ENCODE results near the gene TPSD1.
"Not testable (repeated sequence)": the region's sequence is repeated elsewhere in the genome, so short reads cannot be mapped to it uniquely, and the experiment has no call there.

TPSD1 gene

GRCh38 chr16:1220841-1221627 lies 34.8 kb upstream of the TPSD1 start:
- DNase-seq (ENCODE audit: low read depth, low spot score), result no peak

DNA sequence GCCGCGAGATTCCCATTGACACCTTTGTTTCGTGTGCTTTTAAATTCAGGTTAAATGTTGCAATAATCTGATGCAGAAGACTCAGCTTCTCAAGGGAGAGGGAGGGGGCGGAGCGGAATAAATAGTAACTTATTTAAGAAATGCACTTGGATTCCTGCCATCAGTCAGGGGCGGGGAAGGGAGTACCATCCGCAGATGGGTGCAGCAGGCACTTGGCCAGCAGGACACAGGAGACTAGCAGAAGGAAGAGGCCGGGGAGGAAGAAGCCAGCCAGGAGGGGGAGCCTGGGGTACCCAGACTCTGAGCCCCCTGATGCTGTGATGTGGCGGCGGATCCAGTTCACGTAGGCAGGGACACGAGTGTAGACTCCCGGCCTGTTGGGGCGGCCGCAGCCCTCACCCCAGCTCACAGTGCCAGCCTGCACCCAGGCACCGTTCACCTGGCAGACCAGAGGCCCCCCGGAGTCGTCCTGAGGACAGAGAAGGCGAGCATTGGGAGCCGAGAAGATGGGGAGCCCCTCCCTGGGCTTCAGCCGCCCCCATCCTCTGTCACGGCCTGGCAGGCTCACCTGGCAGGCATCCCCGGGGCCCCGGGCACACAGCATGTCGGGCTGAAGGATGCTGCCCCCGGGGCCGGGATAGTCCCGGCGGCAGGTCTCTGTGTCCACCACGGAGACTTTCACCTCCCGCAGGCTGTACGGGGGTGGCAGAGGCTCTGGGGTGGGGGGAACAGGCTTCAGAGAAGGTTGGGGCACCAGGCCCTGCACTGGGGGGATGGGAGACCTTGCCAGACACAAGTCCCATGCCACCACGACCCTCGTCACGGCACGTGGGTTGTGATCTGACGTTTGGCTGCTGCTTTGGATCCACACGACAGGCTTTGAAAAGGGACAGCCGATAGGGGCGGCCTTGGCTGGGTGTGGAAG lies 34.0 kb upstream of the TPSD1 start:
- no peak for DNase-seq (ENCODE audit: low read depth, low spot score)

DNA sequence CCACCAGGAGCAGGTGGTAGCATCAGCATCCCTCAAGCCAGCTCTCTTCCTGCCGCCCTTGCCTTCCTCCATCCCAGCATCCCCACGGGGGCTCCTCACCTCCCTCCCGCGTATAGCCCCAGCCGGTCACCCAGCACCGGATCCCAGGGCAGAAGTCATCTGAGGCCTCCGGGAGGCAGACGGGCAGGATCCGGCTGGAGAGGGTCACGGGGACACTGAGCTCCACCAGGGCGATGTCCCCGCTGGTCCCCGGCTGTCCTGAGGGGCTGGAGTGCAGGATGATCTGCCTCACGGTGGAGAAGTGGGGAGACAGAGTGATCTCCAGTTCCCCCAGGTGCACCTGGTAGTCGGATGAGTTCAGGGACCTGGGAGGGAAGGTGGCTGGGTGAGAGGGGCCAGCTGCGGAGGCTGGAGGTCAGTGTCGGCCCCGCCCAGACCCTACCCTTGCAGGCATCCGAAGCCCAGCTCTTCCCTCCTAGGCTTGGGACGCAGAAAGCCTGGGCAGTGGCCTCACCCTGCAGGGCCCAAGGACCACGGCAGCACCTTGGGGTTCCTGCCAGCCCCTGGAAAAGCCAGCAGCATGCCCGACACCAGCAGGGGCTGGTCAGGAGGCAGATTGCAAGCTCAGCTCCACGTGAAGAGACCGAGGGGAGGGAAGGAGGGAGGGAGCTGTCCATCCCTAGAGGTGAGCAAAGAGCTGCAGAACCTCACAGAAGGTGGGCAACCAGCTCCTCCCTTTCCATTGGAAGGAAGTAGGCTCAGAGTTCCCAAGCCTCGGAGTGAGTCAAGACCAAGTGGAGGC lies 33.1 kb upstream of the TPSD1 start:
- DNase-seq (ENCODE audit: low read depth, low spot score), result no peak

- DNase-seq (ENCODE audit: low read depth, low spot score), result no peak
These were observed 32.3 kb upstream of the TPSD1 start for GRCh38 chr16:1223355-1224214.

DNA sequence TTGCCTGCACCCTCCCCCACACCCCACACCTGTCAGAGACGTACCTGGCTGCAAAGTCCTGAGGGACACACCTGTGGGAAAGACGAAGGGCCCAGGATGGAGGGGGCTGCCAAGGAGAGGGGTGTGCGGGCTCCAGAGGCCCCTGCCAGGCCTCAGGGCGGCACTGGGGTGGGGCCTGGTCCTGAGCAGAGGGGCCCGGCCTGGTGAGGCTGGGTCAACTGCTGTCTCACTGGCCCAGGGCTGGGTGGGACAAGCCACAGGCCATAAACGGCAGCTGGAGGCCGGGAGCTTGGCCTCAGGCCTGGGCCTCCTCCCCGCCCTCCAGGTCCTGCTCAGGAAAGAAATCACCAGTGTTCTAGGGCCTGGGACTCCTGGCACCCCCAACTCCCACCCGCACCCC lies 31.3 kb upstream of the TPSD1 start:
- no peak for DNase-seq (ENCODE audit: low read depth, low spot score)

DNA sequence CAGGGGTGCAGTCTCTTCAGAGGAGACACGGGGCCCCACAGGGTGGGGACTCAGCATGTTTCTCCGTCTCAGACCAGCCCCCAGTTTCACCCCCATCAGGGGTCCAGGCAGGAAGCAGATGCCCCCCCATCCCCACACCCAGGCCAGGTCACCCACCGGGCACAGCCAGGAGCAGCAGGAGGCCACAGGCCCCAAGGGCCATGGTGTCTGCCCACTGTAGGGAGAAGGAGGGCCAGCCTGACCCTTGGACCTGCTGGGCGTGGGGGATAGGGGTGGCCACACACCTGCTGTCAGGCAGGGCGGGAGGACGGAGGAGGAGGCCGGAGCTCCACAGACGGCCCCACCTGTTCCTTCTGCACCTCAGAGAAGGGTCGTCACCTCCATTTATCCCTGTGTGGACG lies 30.8 kb upstream of the TPSD1 start, which contains the start of gene TPSG1:
Gene TPSG1 (minus strand): TSS at position 218 of the 401 bp plus-strand sequence. CDS start 16 bp downstream, at position 202.
- no peak for DNase-seq (ENCODE audit: low read depth, low spot score)

DNA sequence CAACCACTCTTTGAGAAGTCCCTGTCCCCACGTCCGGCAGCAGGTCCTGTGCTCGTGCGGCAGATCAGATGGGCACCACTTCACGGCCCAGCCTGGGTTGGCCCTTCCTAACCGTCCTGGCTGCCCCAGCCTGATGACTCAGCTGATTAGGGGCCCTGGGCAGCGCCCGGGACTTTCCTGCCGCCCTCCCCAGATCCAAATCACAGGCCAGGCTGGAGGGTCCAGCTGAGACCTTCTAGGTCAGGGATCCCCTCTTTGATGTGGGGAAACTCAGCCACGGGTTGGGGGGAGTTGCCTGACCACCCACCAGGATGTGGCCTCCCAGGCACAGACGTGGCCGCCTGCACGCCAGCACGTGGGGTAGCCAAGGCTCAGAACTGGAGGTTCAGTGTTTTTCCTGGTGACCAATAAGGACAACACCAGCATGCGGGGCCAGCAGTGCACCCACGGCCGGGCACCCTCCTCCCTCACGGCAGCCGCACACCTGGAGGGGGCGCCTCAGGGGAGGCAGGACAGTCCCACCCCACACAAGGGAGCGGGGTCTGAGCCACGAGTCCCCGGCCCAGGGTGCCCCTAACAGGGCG lies 30.0 kb upstream of the TPSD1 start:
- DNase-seq (ENCODE audit: low read depth, low spot score), result not testable (repeated sequence)

GRCh38 chr16:1226692-1227091 lies 29.2 kb upstream of the TPSD1 start:
- not testable (repeated sequence) for DNase-seq (ENCODE audit: low read depth, low spot score)

DNA sequence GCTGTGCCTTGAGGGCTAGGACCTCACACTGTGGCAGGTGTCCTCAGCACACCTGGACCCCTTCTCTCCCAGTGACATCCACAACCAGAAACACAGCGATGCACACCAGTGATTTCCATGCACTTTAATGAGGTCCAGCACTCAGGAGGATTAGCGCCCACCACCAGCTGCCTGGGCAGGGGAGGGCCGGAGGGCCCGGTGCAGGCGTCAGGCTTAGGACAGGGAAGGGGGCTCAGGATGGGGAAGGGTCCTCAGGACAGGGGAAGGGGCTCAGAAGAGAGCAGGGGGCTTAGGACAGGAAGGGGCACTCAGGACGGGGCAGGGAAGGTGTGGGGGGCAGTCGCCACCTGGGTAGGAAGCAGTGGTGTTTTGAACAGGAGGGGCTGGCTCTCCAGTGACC lies 27.6 kb upstream of the TPSD1 start:
- not testable (repeated sequence) for DNase-seq (ENCODE audit: low read depth, low spot score)

DNA sequence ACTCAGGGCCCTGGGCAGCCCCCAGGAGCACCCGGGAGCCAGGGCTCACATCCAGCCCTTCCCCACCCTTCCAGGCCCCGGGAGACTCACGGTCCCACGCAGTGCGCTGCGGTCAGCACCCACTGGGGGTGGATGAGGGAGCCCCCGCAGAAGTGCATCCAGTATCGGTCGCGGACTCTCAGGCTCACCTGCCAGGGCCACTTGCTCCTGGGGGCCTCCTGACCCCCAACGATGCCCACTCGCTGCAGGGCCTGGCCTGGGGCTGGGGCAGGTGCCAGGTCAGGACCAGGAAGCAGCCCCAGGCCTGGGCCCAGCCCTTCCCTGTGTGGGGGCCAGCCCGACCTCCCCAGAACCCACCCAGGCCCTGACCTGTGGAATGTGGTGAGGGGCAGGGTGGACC lies 26.4 kb upstream of the TPSD1 start:
- DNase-seq (ENCODE audit: low read depth, low spot score), result not testable (repeated sequence)

DNA sequence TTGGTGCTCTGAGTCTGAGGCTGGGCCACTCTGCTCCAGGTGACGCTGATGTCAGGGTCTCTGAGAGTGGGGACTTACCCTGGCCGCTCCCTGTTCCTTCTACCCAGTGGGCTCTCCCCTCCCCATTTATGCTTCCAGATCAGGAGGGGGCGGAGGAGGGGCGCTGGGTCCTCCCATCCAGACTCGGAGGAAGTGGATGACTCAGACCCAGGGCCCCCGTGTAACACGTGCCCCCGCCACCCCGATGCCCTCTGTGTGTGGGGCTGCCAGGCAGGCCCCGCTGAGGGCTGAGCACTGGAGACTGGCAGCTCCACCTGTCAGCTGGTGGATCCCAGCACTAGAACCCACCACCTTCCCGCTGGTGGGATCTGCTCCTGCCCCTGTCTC lies 25.8 kb upstream of the TPSD1 start, which contains the start of gene TPSB2:
Gene TPSB2 (minus strand): TSS at position 101 of the 387 bp plus-strand sequence. CDS start 233 bp downstream, outside the sequence.
- not testable (repeated sequence) for DNase-seq (ENCODE audit: low read depth, low spot score)

DNA sequence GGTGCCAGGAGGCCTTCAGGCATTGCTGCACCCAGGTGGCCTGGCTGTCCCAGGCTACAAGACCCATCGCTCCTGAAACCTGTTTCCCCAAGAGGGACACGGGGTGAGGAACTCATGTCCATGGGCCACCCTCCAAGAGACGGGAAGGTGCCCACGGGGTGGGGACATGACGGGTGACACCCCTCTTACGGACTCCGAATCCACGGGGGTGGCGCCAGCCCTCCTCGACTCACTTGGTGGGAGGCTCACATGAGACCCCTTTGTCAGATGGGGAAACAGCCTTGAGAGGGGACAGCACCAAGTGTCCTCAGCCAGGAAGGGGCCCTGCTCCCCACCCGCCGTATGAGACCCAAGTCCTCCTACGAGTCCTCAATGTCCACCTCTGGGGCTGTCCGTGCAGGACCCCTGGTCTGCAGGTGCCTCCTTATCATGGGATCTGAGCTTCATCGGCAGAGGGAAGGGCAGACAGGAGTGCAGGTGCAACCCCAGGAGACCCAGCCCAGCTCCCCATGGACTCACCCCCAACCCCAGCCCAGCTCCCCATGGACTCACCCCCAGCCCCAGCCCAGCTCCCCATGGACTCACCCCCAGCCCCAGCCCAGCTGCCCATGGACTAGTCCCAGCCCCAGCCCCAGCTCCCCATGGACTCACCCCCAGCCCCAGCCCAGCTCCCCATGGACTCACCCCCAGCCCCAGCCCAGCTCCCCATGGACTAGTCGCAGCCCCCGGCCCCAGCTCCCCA lies 25.2 kb upstream of the TPSD1 start:
- DNase-seq (ENCODE audit: low read depth, low spot score), result not testable (repeated sequence)

DNA sequence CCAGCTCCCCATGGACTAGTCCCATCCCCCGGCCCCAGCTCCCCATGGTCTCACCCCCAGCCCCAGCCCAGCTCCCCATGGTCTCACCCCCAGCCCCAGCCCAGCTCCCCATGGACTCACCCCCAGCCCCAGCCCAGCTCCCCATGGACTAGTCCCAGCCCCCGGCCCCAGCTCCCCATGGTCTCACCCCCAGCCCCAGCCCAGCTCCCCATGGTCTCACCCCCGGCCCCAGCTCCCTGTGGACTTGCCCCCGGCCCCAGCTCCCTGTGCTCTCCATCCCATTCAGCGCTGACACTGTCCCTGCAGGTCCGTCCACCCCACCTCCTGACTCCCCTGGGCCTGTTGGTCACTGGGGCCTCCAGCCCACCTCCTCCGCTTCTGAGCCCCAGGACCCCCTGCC lies 24.6 kb upstream of the TPSD1 start:
- not testable (repeated sequence) for DNase-seq (ENCODE audit: low read depth, low spot score)

GRCh38 chr16:1232049-1232748 lies 23.7 kb upstream of the TPSD1 start:
- not testable (repeated sequence) for DNase-seq (ENCODE audit: low read depth, low spot score)

DNA sequence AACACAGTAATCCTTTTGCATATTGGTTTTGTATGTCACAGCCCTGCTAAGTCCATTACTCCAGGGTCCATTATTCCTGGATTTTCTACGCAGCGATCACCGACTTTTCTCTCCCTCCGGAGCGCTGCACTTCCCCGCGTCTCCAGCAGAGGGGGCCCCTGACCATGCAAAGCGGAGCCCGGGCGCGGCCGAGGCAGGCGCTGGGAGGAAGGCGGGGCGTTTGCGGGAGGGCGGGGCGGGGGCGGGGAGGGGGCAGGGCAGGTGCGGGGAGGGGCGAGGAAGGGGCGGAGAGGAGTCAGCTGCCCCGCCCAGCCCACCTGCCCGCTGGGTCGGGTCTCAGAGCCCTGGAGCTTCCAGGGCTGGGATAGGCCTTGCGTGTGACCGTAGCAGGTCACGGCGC lies 19.2 kb upstream of the TPSD1 start:
- DNase-seq (ENCODE audit: low read depth, low spot score), result not testable (repeated sequence)

GRCh38 chr16:1237990-1238389 lies 17.9 kb upstream of the TPSD1 start:
- no peak for DNase-seq (ENCODE audit: low read depth, low spot score)

DNA sequence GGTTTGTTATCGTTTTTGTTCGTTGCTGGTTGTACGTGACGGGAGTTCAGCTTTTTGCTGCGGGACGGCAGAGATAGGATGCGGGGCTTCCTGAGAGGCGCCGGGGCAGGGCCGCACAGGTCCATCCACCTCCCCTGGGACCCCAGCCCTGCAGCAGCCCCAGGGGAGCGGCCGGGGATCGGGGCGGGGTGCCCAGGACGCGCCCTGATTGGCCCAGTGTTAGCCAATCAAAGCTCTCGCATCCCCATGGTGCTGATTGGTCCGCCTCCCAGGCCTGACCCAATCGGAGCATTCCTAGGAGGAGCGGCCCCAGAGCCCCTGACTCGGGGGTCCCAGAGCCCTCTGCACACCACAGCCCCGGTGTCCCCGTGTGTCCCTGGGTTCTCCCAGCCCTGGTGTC lies 17.0 kb upstream of the TPSD1 start:
- not testable (repeated sequence) for DNase-seq (ENCODE audit: low read depth, low spot score)

- not testable (repeated sequence) for DNase-seq (ENCODE audit: low read depth, low spot score)
These were observed 16.3 kb upstream of the TPSD1 start for GRCh38 chr16:1239575-1239974.

GRCh38 chr16:1240436-1240835 lies 15.4 kb upstream of the TPSD1 start, which contains the start of gene TPSAB1:
TPSAB1 (plus strand) TSS chr16:1240705; CDS start chr16:1240939, 234 bp downstream.
- DNase-seq (ENCODE audit: low read depth, low spot score), result not testable (repeated sequence)
